GM21447 (cell line): ENCODE results near the gene PLXNA2.

Experiments used
- ATAC-seq: cut with Tn5 transposase; IDR thresholded peaks from one replicate; pipeline ENCODE4 v1.9.1; 2021; ENCODE audit not compliant: unreplicated experiment

The PLXNA2 gene

GRCh38 chr1:208166340-208167138, 77.6 kb downstream of the PLXNA2 start:
- no peak for ATAC-seq

GRCh38 chr1:208165659-208166058, 78.5 kb downstream of the PLXNA2 start:
- no peak for ATAC-seq

GRCh38 chr1:208164609-208165008, 79.6 kb downstream of the PLXNA2 start:
- ATAC-seq = no peak

GRCh38 chr1:208163539-208163938, 80.6 kb downstream of the PLXNA2 start:
- no peak for ATAC-seq

- ATAC-seq = no peak
Measured at GRCh38 chr1:208162903-208163302, 81.3 kb downstream of the PLXNA2 start.

GRCh38 chr1:208161656-208162375, 82.4 kb downstream of the PLXNA2 start:
- no peak for ATAC-seq

- ATAC-seq = no peak
Measured at GRCh38 chr1:208161005-208161404, 83.2 kb downstream of the PLXNA2 start.

- ATAC-seq = no peak
Measured at GRCh38 chr1:208160259-208160819, 83.8 kb downstream of the PLXNA2 start.

GRCh38 chr1:208159555-208160258, 84.5 kb downstream of the PLXNA2 start:
- ATAC-seq = no peak

GRCh38 chr1:208158640-208159554, 85.3 kb downstream of the PLXNA2 start:
- no peak for ATAC-seq

- ATAC-seq = no peak
Measured at GRCh38 chr1:208157769-208158168, 86.4 kb downstream of the PLXNA2 start.

GRCh38 chr1:208156741-208157140, 87.4 kb downstream of the PLXNA2 start:
- ATAC-seq = no peak

- ATAC-seq = no peak
Measured at GRCh38 chr1:208156310-208156709, 87.9 kb downstream of the PLXNA2 start.

- ATAC-seq = no peak
Measured at GRCh38 chr1:208154679-208155642, 89.2 kb downstream of the PLXNA2 start.

GRCh38 chr1:208154040-208154439, 90.1 kb downstream of the PLXNA2 start:
- no peak for ATAC-seq

- ATAC-seq = no peak
Measured at GRCh38 chr1:208153386-208153785, 90.8 kb downstream of the PLXNA2 start.

- ATAC-seq = no peak
Measured at GRCh38 chr1:208151728-208152598, 92.2 kb downstream of the PLXNA2 start.

- ATAC-seq = no peak
Measured at GRCh38 chr1:208150833-208151458, 93.2 kb downstream of the PLXNA2 start.
